Astrocyte of the cerebellum (primary cell): ENCODE data around the gene ETHE1.

Experiments used
- DNase-seq: peaks from one replicate; pipeline ENCODE4 v3.0.0-alpha.2; 2011; ENCODE audit warnings: low read depth
- H3K4me3 ChIP-seq: 2 replicates; pipeline ENCODE4 v1.5.1; 2011; ENCODE audit warnings: mild to moderate bottlenecking, low read depth, low read length, moderate library complexity
- CTCF ChIP-seq: IDR thresholded peaks from 2 replicates; pipeline ENCODE4 v1.5.1; 2012; ENCODE audit warnings: low read length, low read depth, moderate library complexity, mild to moderate bottlenecking; ENCODE audit errors: missing control alignments
- in situ Hi-C: cut with HindIII; loops from 2 replicates; pipeline ENCODE4 v1.10.0; 2017; ENCODE audit warnings: low sequenced_read_pairs

ETHE1 gene

GRCh38 chr19:43460362-43461016, 66.5 kb downstream of the ETHE1 start:
- DNase-seq, result no peak
- TF ChIP-seq CTCF, result no peak
- in situ Hi-C loops, result no loop called here
- no peak overlapping the region for H3K4me3 ChIP-seq

DNA sequence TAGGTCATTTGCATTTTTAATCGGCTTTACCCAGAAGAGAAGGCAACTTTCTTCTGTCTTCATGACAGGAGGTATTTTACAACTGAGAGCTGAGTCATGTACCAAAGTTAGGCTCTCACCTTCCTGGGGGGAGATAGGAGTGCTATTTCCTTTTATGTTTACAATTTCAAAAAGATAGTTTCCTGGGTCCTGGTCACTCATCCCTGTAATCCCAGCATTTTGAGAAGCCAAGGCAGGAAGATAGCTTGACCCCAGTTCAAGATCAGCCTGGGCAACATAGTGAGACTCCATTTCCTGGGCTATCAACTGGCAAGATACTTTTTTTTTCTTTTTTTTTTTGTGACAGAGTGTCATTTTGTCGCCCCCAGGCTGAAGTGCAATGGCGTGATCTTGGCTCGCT, 69.2 kb downstream of the ETHE1 start:
- DNase-seq, result no peak
- H3K4me3 ChIP-seq, result no peak overlapping the region
- TF ChIP-seq CTCF, result no peak
- in situ Hi-C loops, result no loop called here
